Measurements from ENCODE around the gene MKNK2. TPM values are rescaled to one million over a fixed set of nuclear protein-coding genes. Genes with fewer than 3 reads are reported as not detected.
"Not testable (repeated sequence)": the region's sequence is repeated elsewhere in the genome, so short reads cannot be mapped to it uniquely, and the experiment has no call there.

Gene MKNK2
- total and polyA plus RNA-seq, 10 donors = 88.2 to 389 (median 220) TPM

GRCh38 chr19:2096034-2096479, 45.0 kb upstream of the MKNK2 start, which contains the start of gene MOB3A:
Gene MOB3A (minus strand): TSS chr19:2096326. CDS start chr19:2078560, 17,766 bp downstream.
- intact Hi-C loops (cut with DNase I; ENCODE audit: low total_unique reads) = no loop called here
- WGBS, 5 donors = 0 to 1% (median 1%) methylated on average over 15 to 56 of the region's 56 CpGs
- H3K27me3 ChIP-seq (replicated peaks in 1 of 7) = no peaks in the 10 kb centered on the region
- peak within 1 kb of the TSS; percentile 78 to 90 (median 84) for H3K4me3 ChIP-seq
- no peaks in the 10 kb centered on the region for H3K9me3 ChIP-seq
- no peak for DNase-seq
- TF ChIP-seq POLR2AphosphoS5 (IDR thresholded peaks at IDR 0.05) (peak; percentile 92 to 96 (median 95)), CTCF (IDR thresholded peaks at IDR 0.05 in 8 of 11, conservative IDR thresholded peaks at IDR 0.05 in 3 of 11) (peak; percentile 13 to 73 (median 59)), POLR2A (IDR thresholded peaks at IDR 0.05) (peak; percentile 55 to 70 (median 69))
- peak within 1 kb of the TSS; percentile 83 to 98 (median 95) for H3K27ac ChIP-seq
- H3K36me3 ChIP-seq = peaks cover 0 to 48% (median 21%) of the 10 kb centered on the region in 6 donors
- peaks cover 33 to 63% (median 59%) of the 10 kb centered on the region in 6 donors for H3K4me1 ChIP-seq

GRCh38 chr19:2091926-2092525, 41.0 kb upstream of the MKNK2 start:
- H3K9me3 ChIP-seq; DNase-seq; H3K27me3 ChIP-seq (replicated peaks in 1 of 7); intact Hi-C loops (cut with DNase I; ENCODE audit: low total_unique reads): not testable (repeated sequence)
- Histone ChIP-seq H3K36me3 (peaks cover 0 to 29% (median 3%) of the 10 kb centered on the region in 6 donors), H3K4me1 (peaks cover 64 to 91% (median 89%) of the 10 kb centered on the region in 6 donors), H3K27ac (peak overlapping the region in 7 of 8 donors; percentile 92 to 98 (median 95)), H3K4me3 (peak overlapping the region in 2 of 8 donors; percentile 30 to 87)
- 71 to 84% (median 75%) methylated on average over 13 of the region's 13 CpGs for WGBS, 5 donors

GRCh38 chr19:2089727-2090053, 38.6 kb upstream of the MKNK2 start:
- peaks cover 0 to 33% (median 3%) of the 10 kb centered on the region in 6 donors for H3K36me3 ChIP-seq
- peak overlapping the region; percentile 27 to 98 (median 95) for H3K27ac ChIP-seq
- intact Hi-C loops (cut with DNase I; ENCODE audit: low total_unique reads) = no loop called here
- TF ChIP-seq POLR2AphosphoS5 (IDR thresholded peaks at IDR 0.05) (no peak), POLR2A (IDR thresholded peaks at IDR 0.05) (no peak), CTCF (IDR thresholded peaks at IDR 0.05 in 8 of 11, conservative IDR thresholded peaks at IDR 0.05 in 3 of 11) (no peak)
- no peaks in the 10 kb centered on the region for H3K9me3 ChIP-seq
- WGBS, 5 donors = 17 to 47% (median 37%) methylated on average over 2 of the region's 2 CpGs
- no peak for DNase-seq
- H3K4me3 ChIP-seq = peak overlapping the region in 6 of 8 donors; percentile 3 to 58 (median 22)
- peaks cover 73 to 100% (median 97%) of the 10 kb centered on the region in 6 donors for H3K4me1 ChIP-seq
- H3K27me3 ChIP-seq (replicated peaks in 1 of 7) = no peaks in the 10 kb centered on the region

GRCh38 chr19:2089001-2089711, 38.1 kb upstream of the MKNK2 start:
- Histone ChIP-seq H3K9me3 (no peaks in the 10 kb centered on the region), H3K4me3 (peak overlapping the region in 3 of 8 donors; percentile 3 to 58 (median 30)), H3K27me3 (replicated peaks in 1 of 7) (no peaks in the 10 kb centered on the region), H3K36me3 (peaks cover 0 to 38% (median 3%) of the 10 kb centered on the region in 6 donors), H3K27ac (peak overlapping the region; percentile 27 to 98 (median 95)), H3K4me1 (peaks cover 73 to 100% (median 92%) of the 10 kb centered on the region in 6 donors)
- no peak for DNase-seq
- TF ChIP-seq POLR2A (IDR thresholded peaks at IDR 0.05) (no peak), POLR2AphosphoS5 (IDR thresholded peaks at IDR 0.05) (peak; percentile 37 to 61 (median 57))
- WGBS, 5 donors = 48 to 58% (median 54%) methylated on average over 14 to 16 of the region's 16 CpGs
- intact Hi-C loops (cut with DNase I; ENCODE audit: low total_unique reads) = no loop called here
